ENCODE data around the gene NUP210L. TPM values are rescaled to one million over a fixed set of nuclear protein-coding genes. Genes with fewer than 3 reads are reported as not detected.

The NUP210L gene
- total RNA-seq, 1 donor = under 0.01 TPM

DNA sequence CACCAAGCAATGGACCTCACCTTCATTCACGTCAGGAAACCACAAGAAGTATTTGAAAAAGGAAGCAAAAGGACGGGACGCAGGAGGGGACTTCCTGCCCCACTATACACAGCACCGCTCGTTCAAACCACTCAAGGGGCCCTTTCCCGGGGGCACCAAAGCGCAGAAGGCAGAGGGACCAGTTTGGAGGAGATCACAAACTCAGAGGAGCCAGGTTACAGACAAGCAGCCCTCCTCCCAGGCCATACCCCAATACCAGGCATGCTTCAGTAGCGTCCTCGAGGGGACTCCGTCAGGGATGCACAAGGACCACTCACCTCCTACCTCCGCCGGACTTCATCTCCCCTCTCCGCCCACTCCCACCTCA is 197.1 kb downstream of the NUP210L start:
- H3K79me2 ChIP-seq (ENCODE audit: insufficient read depth, low read length) = peaks cover 62% of the 10 kb centered on the region
- H2AFZ ChIP-seq (ENCODE audit: low read length) = peak overlapping the region; percentile 88
- peaks cover 42% of the 10 kb centered on the region for H4K20me1 ChIP-seq (ENCODE audit: insufficient read depth, low read length)
- H3K36me3 ChIP-seq (ENCODE audit: insufficient read depth, low read length) = peaks cover 23% of the 10 kb centered on the region
- DNase-seq (ENCODE audit: insufficient read length, low spot score, missing footprints) = no peak
- H3K4me3 ChIP-seq (ENCODE audit: insufficient read depth, low read length) = peak overlapping the region; percentile 96
- H3K4me2 ChIP-seq (ENCODE audit: insufficient read depth, low read length) = peak overlapping the region; percentile 88
- H3K27me3 ChIP-seq (ENCODE audit: insufficient read depth, low read length) = no peaks in the 10 kb centered on the region
- TF ChIP-seq, protein P1, sequence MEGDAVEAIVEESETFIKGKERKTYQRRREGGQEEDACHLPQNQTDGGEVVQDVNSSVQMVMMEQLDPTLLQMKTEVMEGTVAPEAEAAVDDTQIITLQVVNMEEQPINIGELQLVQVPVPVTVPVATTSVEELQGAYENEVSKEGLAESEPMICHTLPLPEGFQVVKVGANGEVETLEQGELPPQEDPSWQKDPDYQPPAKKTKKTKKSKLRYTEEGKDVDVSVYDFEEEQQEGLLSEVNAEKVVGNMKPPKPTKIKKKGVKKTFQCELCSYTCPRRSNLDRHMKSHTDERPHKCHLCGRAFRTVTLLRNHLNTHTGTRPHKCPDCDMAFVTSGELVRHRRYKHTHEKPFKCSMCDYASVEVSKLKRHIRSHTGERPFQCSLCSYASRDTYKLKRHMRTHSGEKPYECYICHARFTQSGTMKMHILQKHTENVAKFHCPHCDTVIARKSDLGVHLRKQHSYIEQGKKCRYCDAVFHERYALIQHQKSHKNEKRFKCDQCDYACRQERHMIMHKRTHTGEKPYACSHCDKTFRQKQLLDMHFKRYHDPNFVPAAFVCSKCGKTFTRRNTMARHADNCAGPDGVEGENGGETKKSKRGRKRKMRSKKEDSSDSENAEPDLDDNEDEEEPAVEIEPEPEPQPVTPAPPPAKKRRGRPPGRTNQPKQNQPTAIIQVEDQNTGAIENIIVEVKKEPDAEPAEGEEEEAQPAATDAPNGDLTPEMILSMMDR (IDR thresholded peaks at IDR 0.05; ENCODE audit: extremely low read depth, low read depth, low read length) = no peak
- H3K9me3 ChIP-seq (ENCODE audit: low read depth, low read length) = no peaks in the 10 kb centered on the region
- peaks cover 27% of the 10 kb centered on the region for H3K4me1 ChIP-seq (ENCODE audit: insufficient read depth, low read length)
- H3K27ac ChIP-seq (ENCODE audit: low read depth, low read length) = peak overlapping the region; percentile 63

DNA sequence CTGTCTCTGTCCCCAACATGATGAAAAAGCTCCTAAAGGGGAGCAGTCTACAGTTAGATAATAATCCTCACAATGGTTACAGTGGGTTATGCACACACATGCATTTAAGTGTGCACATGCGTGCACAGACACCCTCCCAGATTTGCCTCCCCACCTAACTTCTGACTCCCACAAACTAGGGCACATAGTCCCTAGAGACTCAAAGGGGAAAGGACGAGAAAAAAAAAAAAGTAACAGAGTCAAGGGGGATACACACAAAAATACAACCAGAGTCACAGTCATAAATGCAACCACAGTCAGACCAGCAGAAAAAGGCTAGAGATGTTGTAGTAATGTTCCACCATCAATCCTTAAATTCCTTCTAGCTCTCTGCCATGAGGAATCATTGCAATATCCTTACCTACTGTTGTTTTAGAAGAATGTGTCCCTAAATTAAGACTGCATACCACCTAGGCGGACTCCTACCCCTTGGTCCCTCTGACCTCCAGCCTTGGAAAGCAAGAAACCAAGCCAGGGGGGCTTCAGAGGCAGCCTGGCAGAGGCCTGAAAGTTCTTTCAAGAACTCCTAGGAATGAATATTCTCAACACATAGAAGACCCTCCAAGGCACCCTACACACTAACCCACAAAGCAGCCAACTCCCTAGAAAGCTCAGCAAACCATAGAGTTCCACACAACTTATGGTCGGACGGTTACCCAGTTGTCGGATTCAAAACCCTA is 197.7 kb downstream of the NUP210L start:
- Histone ChIP-seq H3K79me2 (ENCODE audit: insufficient read depth, low read length) (peaks cover 59% of the 10 kb centered on the region), H3K9me3 (ENCODE audit: low read depth, low read length) (no peaks in the 10 kb centered on the region), H3K27ac (ENCODE audit: low read depth, low read length) (peak overlapping the region; percentile 63), H3K4me1 (ENCODE audit: insufficient read depth, low read length) (peaks cover 21% of the 10 kb centered on the region), H3K4me2 (ENCODE audit: insufficient read depth, low read length) (peak overlapping the region; percentile 88), H2AFZ (ENCODE audit: low read length) (no peak overlapping the region), H4K20me1 (ENCODE audit: insufficient read depth, low read length) (peaks cover 45% of the 10 kb centered on the region), H3K4me3 (ENCODE audit: insufficient read depth, low read length) (peak overlapping the region; percentile 96), H3K27me3 (ENCODE audit: insufficient read depth, low read length) (no peaks in the 10 kb centered on the region), H3K36me3 (ENCODE audit: insufficient read depth, low read length) (peaks cover 29% of the 10 kb centered on the region)
- TF ChIP-seq, protein P1 (IDR thresholded peaks at IDR 0.05; ENCODE audit: extremely low read depth, low read depth, low read length) = no peak
- DNase-seq (ENCODE audit: insufficient read length, low spot score, missing footprints) = peak; percentile 68

DNA sequence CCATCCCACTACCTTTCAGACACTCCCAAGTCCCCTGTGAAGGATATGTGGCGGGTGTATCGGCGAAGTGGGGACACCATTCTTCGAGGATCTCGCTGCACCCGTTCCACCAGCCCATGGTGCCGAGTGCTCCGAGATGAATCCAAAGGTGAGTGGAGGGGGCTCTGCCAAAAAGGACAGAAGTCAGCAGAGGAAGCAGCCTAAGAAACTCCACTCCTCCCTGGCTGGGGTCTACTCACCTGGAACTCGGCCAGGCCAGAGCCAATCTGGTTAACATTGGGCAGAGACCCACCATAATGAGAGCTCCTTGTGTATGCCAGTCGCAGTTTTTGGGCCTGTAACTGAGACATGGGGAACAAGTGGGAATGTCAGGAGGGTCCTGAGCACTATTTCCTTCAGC is 200.0 kb downstream of the NUP210L start:
- Histone ChIP-seq H3K27me3 (ENCODE audit: insufficient read depth, low read length) (no peaks in the 10 kb centered on the region), H3K4me3 (ENCODE audit: insufficient read depth, low read length) (no peak overlapping the region), H3K9me3 (ENCODE audit: low read depth, low read length) (no peaks in the 10 kb centered on the region), H3K4me1 (ENCODE audit: insufficient read depth, low read length) (peaks cover 15% of the 10 kb centered on the region), H3K4me2 (ENCODE audit: insufficient read depth, low read length) (no peak overlapping the region), H3K79me2 (ENCODE audit: insufficient read depth, low read length) (peaks cover 54% of the 10 kb centered on the region), H4K20me1 (ENCODE audit: insufficient read depth, low read length) (peaks cover 45% of the 10 kb centered on the region), H3K36me3 (ENCODE audit: insufficient read depth, low read length) (peaks cover 32% of the 10 kb centered on the region), H3K27ac (ENCODE audit: low read depth, low read length) (no peak overlapping the region), H2AFZ (ENCODE audit: low read length) (no peak overlapping the region)
- DNase-seq (ENCODE audit: insufficient read length, low spot score, missing footprints) = peak; percentile 65
- TF ChIP-seq, protein P1 (IDR thresholded peaks at IDR 0.05; ENCODE audit: extremely low read depth, low read depth, low read length) = no peak

DNA sequence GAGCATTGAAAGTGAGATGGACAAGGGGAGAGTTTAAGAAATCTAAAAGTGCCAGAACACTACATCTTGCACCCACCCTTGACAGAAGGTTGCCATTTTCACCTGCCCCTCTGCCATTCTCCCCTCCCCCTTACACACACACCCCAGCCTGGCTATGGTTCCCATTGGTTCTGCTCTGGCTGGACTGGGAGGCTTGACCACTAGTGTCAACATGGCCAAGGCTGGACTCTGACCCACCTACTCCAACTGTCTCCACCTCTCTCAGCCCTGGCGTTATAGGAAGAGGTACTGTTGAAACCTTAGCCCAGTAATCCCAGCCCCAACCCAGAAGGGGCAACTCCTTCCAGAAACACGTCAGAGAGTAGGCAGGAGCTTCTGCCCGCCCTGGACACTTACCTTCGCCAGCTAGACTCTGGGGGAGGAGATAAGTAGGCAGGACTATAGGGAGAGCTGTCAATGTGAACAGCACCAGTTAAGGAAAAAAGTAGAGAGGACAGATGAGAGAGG is 201.0 kb downstream of the NUP210L start:
- H3K27me3 ChIP-seq (ENCODE audit: insufficient read depth, low read length) = no peaks in the 10 kb centered on the region
- H4K20me1 ChIP-seq (ENCODE audit: insufficient read depth, low read length) = peaks cover 45% of the 10 kb centered on the region
- peaks cover 35% of the 10 kb centered on the region for H3K36me3 ChIP-seq (ENCODE audit: insufficient read depth, low read length)
- H2AFZ ChIP-seq (ENCODE audit: low read length) = no peak overlapping the region
- no peak overlapping the region for H3K4me3 ChIP-seq (ENCODE audit: insufficient read depth, low read length)
- peaks cover 15% of the 10 kb centered on the region for H3K4me1 ChIP-seq (ENCODE audit: insufficient read depth, low read length)
- H3K27ac ChIP-seq (ENCODE audit: low read depth, low read length) = no peak overlapping the region
- DNase-seq (ENCODE audit: insufficient read length, low spot score, missing footprints) = peak; percentile 66
- H3K9me3 ChIP-seq (ENCODE audit: low read depth, low read length) = no peaks in the 10 kb centered on the region
- no peak overlapping the region for H3K4me2 ChIP-seq (ENCODE audit: insufficient read depth, low read length)
- peaks cover 54% of the 10 kb centered on the region for H3K79me2 ChIP-seq (ENCODE audit: insufficient read depth, low read length)
- TF ChIP-seq, protein P1 (IDR thresholded peaks at IDR 0.05; ENCODE audit: extremely low read depth, low read depth, low read length) = no peak

All from osteoblast (primary cell).